Measurements from ENCODE around the gene DMD. TPM values are rescaled to one million over a fixed set of nuclear protein-coding genes. Genes with fewer than 3 reads are reported as not detected.

Gene DMD
- total RNA-seq, 1 donor: 32.4 TPM

DNA sequence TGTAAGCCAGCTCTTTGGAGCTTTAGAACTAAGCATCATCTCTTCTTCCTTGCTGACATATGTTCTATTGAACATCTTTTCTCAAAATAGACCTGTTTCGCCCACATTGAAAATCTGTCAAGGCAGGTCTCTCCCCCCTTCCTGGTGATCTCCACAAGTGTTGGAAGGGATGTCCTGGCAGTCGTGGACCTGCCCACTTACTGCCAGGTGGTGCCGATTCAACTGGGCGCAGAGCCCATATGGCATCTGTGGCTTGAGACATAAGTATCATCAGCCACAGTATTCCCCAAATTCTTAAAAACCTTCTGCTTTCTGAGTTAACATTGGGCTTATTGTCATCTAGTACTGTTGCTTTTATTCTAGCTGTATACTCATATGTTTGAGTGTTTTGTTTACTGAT, 1170.2 kb downstream of the DMD start:
- DNase-seq (ENCODE audit: low read depth): no peak
- TF ChIP-seq, protein P1, sequence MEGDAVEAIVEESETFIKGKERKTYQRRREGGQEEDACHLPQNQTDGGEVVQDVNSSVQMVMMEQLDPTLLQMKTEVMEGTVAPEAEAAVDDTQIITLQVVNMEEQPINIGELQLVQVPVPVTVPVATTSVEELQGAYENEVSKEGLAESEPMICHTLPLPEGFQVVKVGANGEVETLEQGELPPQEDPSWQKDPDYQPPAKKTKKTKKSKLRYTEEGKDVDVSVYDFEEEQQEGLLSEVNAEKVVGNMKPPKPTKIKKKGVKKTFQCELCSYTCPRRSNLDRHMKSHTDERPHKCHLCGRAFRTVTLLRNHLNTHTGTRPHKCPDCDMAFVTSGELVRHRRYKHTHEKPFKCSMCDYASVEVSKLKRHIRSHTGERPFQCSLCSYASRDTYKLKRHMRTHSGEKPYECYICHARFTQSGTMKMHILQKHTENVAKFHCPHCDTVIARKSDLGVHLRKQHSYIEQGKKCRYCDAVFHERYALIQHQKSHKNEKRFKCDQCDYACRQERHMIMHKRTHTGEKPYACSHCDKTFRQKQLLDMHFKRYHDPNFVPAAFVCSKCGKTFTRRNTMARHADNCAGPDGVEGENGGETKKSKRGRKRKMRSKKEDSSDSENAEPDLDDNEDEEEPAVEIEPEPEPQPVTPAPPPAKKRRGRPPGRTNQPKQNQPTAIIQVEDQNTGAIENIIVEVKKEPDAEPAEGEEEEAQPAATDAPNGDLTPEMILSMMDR (IDR thresholded peaks at IDR 0.05; ENCODE audit: insufficient read depth, low read depth, low read length): no peak
- H3K4me3 ChIP-seq (ENCODE audit: low read depth, low read length): no peak overlapping the region

DNA sequence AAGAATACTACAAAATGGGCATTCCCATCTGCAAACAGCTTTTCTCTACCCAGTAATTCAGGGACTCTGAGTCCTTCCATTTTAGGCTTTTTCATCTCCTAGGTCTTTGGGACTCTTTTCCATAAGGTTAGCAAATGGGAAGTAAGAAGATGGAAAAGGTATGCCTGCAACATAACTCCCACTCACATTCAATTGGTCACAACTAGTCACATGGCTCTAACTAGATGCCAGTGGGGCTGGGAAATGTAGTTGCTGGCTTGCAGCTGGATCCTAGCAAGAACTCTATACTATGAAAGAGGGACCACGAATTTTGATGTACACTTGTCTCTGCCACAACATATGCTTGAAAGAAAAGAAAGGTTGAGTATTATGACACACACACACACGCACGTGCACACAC, 1184.6 kb downstream of the DMD start:
- H3K4me3 ChIP-seq (ENCODE audit: low read depth, low read length): no peak overlapping the region
- TF ChIP-seq, protein P1 (IDR thresholded peaks at IDR 0.05; ENCODE audit: insufficient read depth, low read depth, low read length): no peak
- no peak for DNase-seq (ENCODE audit: low read depth)

DNA sequence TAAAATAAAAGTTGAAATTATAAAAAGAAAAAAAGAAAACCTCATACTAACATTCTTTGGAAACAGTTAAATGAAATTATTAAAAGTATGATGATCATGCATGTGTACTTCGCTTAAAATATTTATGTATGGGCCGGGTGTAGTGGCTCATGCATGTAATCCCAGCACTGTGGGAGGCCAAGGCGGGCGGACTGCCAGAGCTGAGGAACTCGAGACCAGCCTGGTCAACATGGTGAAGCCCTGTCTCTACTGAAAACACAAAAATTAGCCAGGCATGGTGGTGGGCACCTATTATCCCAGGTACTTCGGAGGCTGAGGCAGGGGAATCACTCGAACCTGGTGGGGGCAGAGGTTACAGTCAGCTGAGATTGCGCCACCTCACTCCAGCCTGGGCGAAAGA, 1187.3 kb downstream of the DMD start:
- TF ChIP-seq, protein P1 (IDR thresholded peaks at IDR 0.05; ENCODE audit: insufficient read depth, low read depth, low read length): no peak
- H3K4me3 ChIP-seq (ENCODE audit: low read depth, low read length): no peak overlapping the region
- no peak for DNase-seq (ENCODE audit: low read depth)

DNA sequence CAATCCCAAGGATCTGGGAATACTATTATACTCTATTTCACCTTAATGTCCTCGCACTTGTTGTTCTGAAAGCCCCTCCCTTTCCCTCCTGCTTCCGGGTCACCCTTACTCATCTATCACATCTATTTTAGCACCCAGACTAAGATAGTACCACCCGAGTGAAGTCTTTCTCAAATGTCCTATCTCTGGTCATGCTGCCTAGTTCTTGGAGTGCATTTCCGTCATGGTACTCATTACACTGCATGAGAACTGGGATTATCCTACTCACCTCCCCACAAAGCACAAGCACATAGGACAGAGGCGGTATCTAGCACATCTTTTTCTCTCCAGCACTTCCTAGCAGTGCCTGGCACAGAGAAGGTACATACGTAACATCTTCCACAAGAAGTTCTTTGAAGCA, 1195.2 kb downstream of the DMD start:
- H3K4me3 ChIP-seq (ENCODE audit: low read depth, low read length): no peak overlapping the region
- no peak for DNase-seq (ENCODE audit: low read depth)
- TF ChIP-seq, protein P1 (IDR thresholded peaks at IDR 0.05; ENCODE audit: insufficient read depth, low read depth, low read length): no peak

DNA sequence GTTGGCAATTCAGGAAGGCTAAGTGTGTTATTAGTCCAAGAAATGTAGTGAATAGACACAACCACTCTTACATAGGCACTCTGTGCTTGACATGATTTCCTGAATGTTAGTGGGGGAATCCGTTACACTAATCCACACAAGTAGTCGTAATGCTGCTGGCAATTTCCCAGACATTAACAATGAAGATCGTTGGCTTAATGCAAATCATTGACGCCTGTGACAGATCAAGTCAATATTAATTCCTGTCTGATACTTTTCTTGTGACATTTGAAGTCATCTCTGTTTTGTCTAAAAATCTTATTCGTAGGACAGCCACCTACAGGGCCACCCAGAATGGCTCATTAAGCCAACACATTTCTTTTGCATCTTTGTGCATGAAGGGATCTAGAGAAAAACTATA, 1200.4 kb downstream of the DMD start:
- no peak for DNase-seq (ENCODE audit: low read depth)
- no peak overlapping the region for H3K4me3 ChIP-seq (ENCODE audit: low read depth, low read length)
- TF ChIP-seq, protein P1 (IDR thresholded peaks at IDR 0.05; ENCODE audit: insufficient read depth, low read depth, low read length): no peak

DNA sequence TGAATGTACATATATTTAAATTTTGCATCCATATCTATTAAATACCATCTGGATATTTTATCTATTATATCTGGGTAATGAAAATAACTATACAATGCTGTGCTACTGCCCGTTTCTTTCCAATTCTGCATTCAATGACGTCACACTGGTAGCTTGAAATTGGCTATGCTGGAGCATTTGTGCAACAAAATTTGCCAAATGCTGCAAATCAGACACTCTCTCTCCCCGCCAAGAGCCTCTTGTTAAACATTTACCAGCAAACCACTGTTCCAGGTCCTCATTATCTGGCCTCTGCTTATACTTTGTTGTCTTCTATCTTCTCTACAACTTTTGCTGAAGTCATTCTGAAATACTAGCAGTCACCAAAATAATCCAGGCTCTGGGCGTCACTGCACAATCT, 1201.1 kb downstream of the DMD start:
- DNase-seq (ENCODE audit: low read depth): no peak
- no peak overlapping the region for H3K4me3 ChIP-seq (ENCODE audit: low read depth, low read length)
- TF ChIP-seq, protein P1 (IDR thresholded peaks at IDR 0.05; ENCODE audit: insufficient read depth, low read depth, low read length): no peak

DNA sequence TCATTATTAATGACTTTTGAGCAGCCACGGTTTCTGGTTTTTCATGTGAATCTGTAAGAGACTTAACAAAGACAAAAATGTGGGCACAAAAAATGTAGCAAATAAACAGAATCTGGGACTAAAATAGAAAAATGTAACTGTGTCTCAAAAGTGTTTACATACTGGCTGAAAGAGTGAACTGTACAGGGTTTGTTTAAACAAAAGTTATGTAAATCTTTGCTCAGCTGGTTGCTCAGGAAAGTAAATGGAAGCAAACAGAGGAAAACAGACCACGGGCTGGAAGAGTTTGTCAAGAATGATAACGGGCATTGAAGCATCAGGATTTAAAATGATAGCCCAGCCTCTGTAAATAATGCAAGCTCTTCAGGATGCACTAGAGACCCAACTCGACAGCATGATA, 1217.7 kb downstream of the DMD start:
- DNase-seq (ENCODE audit: low read depth): no peak

More for the DNA sequence above, 1217.7 kb downstream of the DMD start:
- no peak overlapping the region for H3K4me3 ChIP-seq (ENCODE audit: low read depth, low read length)
- TF ChIP-seq, protein P1 (IDR thresholded peaks at IDR 0.05; ENCODE audit: insufficient read depth, low read depth, low read length): no peak
